HuH-7.5 (cell line): Measurements from ENCODE around the gene EID1.
"Not testable (repeated sequence)": the region's sequence is repeated elsewhere in the genome, so short reads cannot be mapped to it uniquely, and the experiment has no call there.

ENCODE experiments used
- DNase-seq: peaks from one replicate; pipeline ENCODE4 v3.0.0; 2011; ENCODE audit warnings: low spot score

The EID1 gene

GRCh38 chr15:48910554-48910953, 32.6 kb downstream of the EID1 start:
- not testable (repeated sequence) for DNase-seq

- DNase-seq = no peak
Measured at GRCh38 chr15:48913141-48913540, 35.2 kb downstream of the EID1 start.

DNA sequence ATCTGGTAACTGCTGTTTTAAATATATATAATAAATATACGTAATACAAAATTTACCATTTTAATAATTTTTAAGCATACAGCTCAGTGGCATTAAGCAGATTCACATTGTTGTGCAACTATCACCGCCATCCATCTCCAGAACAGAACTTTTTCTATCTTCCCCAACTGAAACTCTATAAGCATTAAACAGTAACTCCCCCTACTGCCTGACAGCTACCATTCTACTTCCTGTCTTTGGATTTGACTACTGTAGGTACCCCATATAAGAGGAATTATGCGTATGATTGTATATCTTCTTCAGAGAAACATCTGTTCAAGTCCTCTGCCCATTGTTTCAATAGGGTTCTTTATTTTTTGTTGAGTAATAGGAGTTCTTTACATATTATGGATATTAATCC, 36.8 kb downstream of the EID1 start:
- DNase-seq = no peak

- no peak for DNase-seq
Measured at GRCh38 chr15:48915861-48916260, 37.9 kb downstream of the EID1 start.

GRCh38 chr15:48916721-48917120, 38.8 kb downstream of the EID1 start:
- DNase-seq = no peak

- no peak for DNase-seq
Measured at GRCh38 chr15:48922046-48922445, 44.1 kb downstream of the EID1 start.

GRCh38 chr15:48924528-48925393, 46.8 kb downstream of the EID1 start:
- DNase-seq = no peak

DNA sequence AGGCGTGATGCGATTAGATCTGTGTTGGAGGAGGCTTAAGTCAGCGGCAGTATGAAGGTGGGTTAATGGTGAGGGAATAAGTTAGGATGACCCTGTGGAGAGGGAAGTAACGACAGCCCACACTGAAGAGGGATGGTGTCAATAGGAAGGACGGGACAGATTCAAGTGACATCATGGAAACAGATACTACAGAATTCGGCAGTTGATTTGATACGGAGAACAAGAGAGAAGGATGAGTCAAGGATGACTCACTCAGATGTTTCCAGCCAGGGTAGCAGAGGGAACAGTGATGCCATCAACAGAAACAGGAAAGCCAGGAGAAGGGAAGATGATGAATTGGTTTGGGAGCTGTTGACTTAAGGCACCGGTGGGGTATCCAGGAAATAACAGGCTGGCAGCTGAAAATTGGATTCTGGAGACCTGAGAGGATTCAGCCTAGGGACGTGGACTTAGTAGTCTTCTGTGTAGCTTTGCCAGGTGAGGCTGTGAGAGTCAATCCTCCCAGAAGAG, 47.8 kb downstream of the EID1 start:
- no peak for DNase-seq

DNA sequence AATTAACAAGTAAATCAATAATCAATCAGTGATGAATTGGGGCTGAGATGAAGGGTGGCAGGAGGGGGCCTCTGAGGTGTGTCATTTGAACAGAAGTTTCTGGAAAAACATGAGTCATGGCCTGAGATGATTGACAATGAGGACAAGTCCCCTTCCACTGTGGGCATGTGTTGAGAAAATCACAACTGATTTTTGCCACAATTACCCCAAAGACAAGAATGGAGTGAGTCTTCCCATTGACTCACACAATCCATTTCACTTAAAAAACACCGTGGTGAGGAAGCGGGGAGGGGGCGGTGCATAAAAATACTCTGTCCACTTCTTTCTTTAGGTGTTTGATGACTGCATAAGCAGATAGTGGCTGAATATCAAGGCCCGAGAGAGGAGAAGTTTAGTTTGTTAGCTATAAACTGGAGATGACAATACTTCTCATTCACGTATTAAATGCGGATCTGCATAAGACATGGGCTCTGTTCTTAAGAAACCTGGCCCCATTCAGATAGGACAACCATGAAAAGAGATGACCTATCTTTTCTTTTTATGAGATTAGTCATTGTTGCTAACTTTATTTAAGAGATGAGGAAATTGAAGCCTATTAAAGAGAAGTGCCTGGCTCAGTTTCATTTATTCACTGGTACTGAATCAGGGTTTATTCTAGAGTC, 51.1 kb downstream of the EID1 start:
- no peak for DNase-seq

DNA sequence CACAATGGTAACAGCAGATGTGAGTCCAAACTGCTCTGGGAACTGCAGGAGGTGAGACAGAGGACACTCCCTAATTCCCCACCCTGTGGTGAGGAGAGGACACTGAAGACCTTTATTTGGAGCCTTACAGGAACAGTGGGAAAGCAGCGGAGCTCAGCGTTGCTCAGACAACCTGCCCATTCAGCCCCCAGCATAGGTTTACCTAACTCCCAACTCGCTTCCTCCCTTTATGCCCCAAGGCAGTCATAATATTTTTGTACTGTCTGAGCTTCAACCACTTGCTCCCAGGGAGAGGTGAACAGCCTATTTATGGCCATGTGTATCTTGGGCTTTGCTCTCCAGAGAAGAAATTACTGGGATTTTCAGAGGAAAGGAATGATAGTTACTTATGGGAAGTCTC, 51.7 kb downstream of the EID1 start:
- no peak for DNase-seq
